Central memory CD8-positive, alpha-beta T cell (primary cell): ENCODE measurements around the gene NIPSNAP2.

Experiments used
- ATAC-seq: fragments of 150-1000 bp; cut with Tn5 transposase; replicated peaks from 2 replicates; pipeline ENCODE4 v1.10.0; 2022; ENCODE audit warnings: mild to moderate bottlenecking, moderate FRiP score, moderate number of reproducible peaks; ENCODE audit not compliant: poor library complexity, severe bottlenecking; ENCODE audit errors: extremely low read depth
- DNase-seq, 2 donors: peaks; one replicate each; pipeline ENCODE4 v3.0.0; 2021; ENCODE audit warnings: low spot score in 2 of 2
- H3K27ac Mint-ChIP-seq: one replicate; pipeline ENCODE4 v1.8.0; 2022; ENCODE audit warnings: low read depth, mild to moderate bottlenecking, moderate library complexity, mixed read lengths
- H3K27me3 Mint-ChIP-seq: one replicate; pipeline ENCODE4 v1.8.0; 2022; ENCODE audit warnings: mixed read lengths
- H3K36me3 Mint-ChIP-seq: one replicate; pipeline ENCODE4 v1.8.0; 2022; ENCODE audit warnings: mild to moderate bottlenecking, moderate library complexity, mixed read lengths; ENCODE audit not compliant: insufficient read depth
- H3K4me1 Mint-ChIP-seq: one replicate; pipeline ENCODE4 v1.8.0; 2022; ENCODE audit warnings: mixed read lengths
- H3K4me3 Mint-ChIP-seq: one replicate; pipeline ENCODE4 v1.8.0; 2022; ENCODE audit warnings: mild to moderate bottlenecking, moderate library complexity, mixed read lengths
- H3K9me3 Mint-ChIP-seq: one replicate; pipeline ENCODE4 v1.8.0; 2022; ENCODE audit warnings: mixed read lengths

Gene NIPSNAP2

GRCh38 chr7:55963584-55964168 is 709 bp upstream of the NIPSNAP2 start:
- DNase-seq = no peak
- H3K9me3 Mint-ChIP-seq = no peaks in the 10 kb centered on the region
- peak overlapping the region; percentile 70 for H3K4me3 Mint-ChIP-seq
- no peaks in the 10 kb centered on the region for H3K27me3 Mint-ChIP-seq
- no peak for ATAC-seq
- H3K27ac Mint-ChIP-seq = peak overlapping the region; percentile 92
- peaks cover 12% of the 10 kb centered on the region for H3K36me3 Mint-ChIP-seq
- peaks cover 11% of the 10 kb centered on the region for H3K4me1 Mint-ChIP-seq

- ATAC-seq = peak; percentile 38
- H3K4me1 Mint-ChIP-seq = peaks cover 25% of the 10 kb centered on the region
- no peak for DNase-seq
- H3K27me3 Mint-ChIP-seq = no peaks in the 10 kb centered on the region
- H3K4me3 Mint-ChIP-seq = peak overlapping the region; percentile 70
- H3K27ac Mint-ChIP-seq = peak overlapping the region; percentile 69
- peaks cover 14% of the 10 kb centered on the region for H3K36me3 Mint-ChIP-seq
- no peaks in the 10 kb centered on the region for H3K9me3 Mint-ChIP-seq
Measured at GRCh38 chr7:55965100-55965470, 700 bp downstream of the NIPSNAP2 start.

GRCh38 chr7:55965805-55966421 is 1.5 kb downstream of the NIPSNAP2 start:
- ATAC-seq (no peak), DNase-seq (no peak)
- peaks cover 14% of the 10 kb centered on the region for H3K36me3 Mint-ChIP-seq
- peak overlapping the region; percentile 70 for H3K4me3 Mint-ChIP-seq
- H3K4me1 Mint-ChIP-seq = peaks cover 34% of the 10 kb centered on the region
- no peaks in the 10 kb centered on the region for H3K27me3 Mint-ChIP-seq
- H3K9me3 Mint-ChIP-seq = no peaks in the 10 kb centered on the region
- no peak overlapping the region for H3K27ac Mint-ChIP-seq

- Mint-ChIP-seq H3K9me3 (no peaks in the 10 kb centered on the region), H3K27me3 (no peaks in the 10 kb centered on the region), H3K4me1 (peaks cover 40% of the 10 kb centered on the region), H3K36me3 (peaks cover 14% of the 10 kb centered on the region), H3K4me3 (no peak overlapping the region), H3K27ac (peak overlapping the region; percentile 47)
- no peak for DNase-seq
- ATAC-seq = no peak
Measured at GRCh38 chr7:55966851-55967250, 2.5 kb downstream of the NIPSNAP2 start.

- H3K27ac Mint-ChIP-seq = no peak overlapping the region
- H3K4me3 Mint-ChIP-seq = no peak overlapping the region
- no peaks in the 10 kb centered on the region for H3K9me3 Mint-ChIP-seq
- H3K36me3 Mint-ChIP-seq = peaks cover 9% of the 10 kb centered on the region
- no peaks in the 10 kb centered on the region for H3K27me3 Mint-ChIP-seq
- DNase-seq (no peak), ATAC-seq (no peak)
- peaks cover 29% of the 10 kb centered on the region for H3K4me1 Mint-ChIP-seq
Measured at GRCh38 chr7:55969391-55969790, 5.0 kb downstream of the NIPSNAP2 start.

- ATAC-seq (no peak), DNase-seq (no peak)
- H3K9me3 Mint-ChIP-seq = no peaks in the 10 kb centered on the region
- H3K4me1 Mint-ChIP-seq = peaks cover 40% of the 10 kb centered on the region
- H3K27ac Mint-ChIP-seq = peak overlapping the region; percentile 19
- no peaks in the 10 kb centered on the region for H3K27me3 Mint-ChIP-seq
- H3K36me3 Mint-ChIP-seq = peaks cover 7% of the 10 kb centered on the region
- H3K4me3 Mint-ChIP-seq = no peak overlapping the region
Measured at GRCh38 chr7:55970561-55970960, 6.2 kb downstream of the NIPSNAP2 start.

GRCh38 chr7:55970978-55971377 is 6.6 kb downstream of the NIPSNAP2 start:
- H3K36me3 Mint-ChIP-seq = peaks cover 7% of the 10 kb centered on the region
- H3K4me1 Mint-ChIP-seq = peaks cover 40% of the 10 kb centered on the region
- H3K27me3 Mint-ChIP-seq = no peaks in the 10 kb centered on the region
- DNase-seq (no peak), ATAC-seq (no peak)
- H3K27ac Mint-ChIP-seq = peak overlapping the region; percentile 19
- H3K4me3 Mint-ChIP-seq = no peak overlapping the region
- H3K9me3 Mint-ChIP-seq = no peaks in the 10 kb centered on the region

- Mint-ChIP-seq H3K4me1 (peaks cover 38% of the 10 kb centered on the region), H3K9me3 (no peaks in the 10 kb centered on the region), H3K27me3 (no peaks in the 10 kb centered on the region), H3K36me3 (peaks cover 13% of the 10 kb centered on the region), H3K4me3 (no peak overlapping the region), H3K27ac (no peak overlapping the region)
- no peak for ATAC-seq
- no peak for DNase-seq
Measured at GRCh38 chr7:55973747-55974250, 9.4 kb downstream of the NIPSNAP2 start.

GRCh38 chr7:55975988-55976633 is 11.7 kb downstream of the NIPSNAP2 start:
- H3K36me3 Mint-ChIP-seq = peaks cover 24% of the 10 kb centered on the region
- no peak for ATAC-seq
- no peak overlapping the region for H3K4me3 Mint-ChIP-seq
- peaks cover 15% of the 10 kb centered on the region for H3K4me1 Mint-ChIP-seq
- H3K27ac Mint-ChIP-seq = no peak overlapping the region
- H3K27me3 Mint-ChIP-seq = no peaks in the 10 kb centered on the region
- DNase-seq = no peak
- H3K9me3 Mint-ChIP-seq = no peaks in the 10 kb centered on the region

- H3K4me1 Mint-ChIP-seq = peaks cover 11% of the 10 kb centered on the region
- H3K4me3 Mint-ChIP-seq = no peak overlapping the region
- H3K27ac Mint-ChIP-seq = no peak overlapping the region
- no peaks in the 10 kb centered on the region for H3K9me3 Mint-ChIP-seq
- peaks cover 33% of the 10 kb centered on the region for H3K36me3 Mint-ChIP-seq
- no peak for DNase-seq
- no peak for ATAC-seq
- no peaks in the 10 kb centered on the region for H3K27me3 Mint-ChIP-seq
Measured at GRCh38 chr7:55977831-55978230, 13.4 kb downstream of the NIPSNAP2 start.

- peaks cover 46% of the 10 kb centered on the region for H3K36me3 Mint-ChIP-seq
- no peak overlapping the region for H3K4me3 Mint-ChIP-seq
- ATAC-seq = no peak
- no peaks in the 10 kb centered on the region for H3K27me3 Mint-ChIP-seq
- H3K4me1 Mint-ChIP-seq = peaks cover 3% of the 10 kb centered on the region
- H3K9me3 Mint-ChIP-seq = no peaks in the 10 kb centered on the region
- no peak overlapping the region for H3K27ac Mint-ChIP-seq
- no peak for DNase-seq
Measured at GRCh38 chr7:55980266-55980665, 15.9 kb downstream of the NIPSNAP2 start.

GRCh38 chr7:55983537-55983936 is 19.2 kb downstream of the NIPSNAP2 start:
- Mint-ChIP-seq H3K27me3 (no peaks in the 10 kb centered on the region), H3K27ac (no peak overlapping the region), H3K9me3 (no peaks in the 10 kb centered on the region), H3K36me3 (peaks cover 45% of the 10 kb centered on the region), H3K4me3 (no peak overlapping the region), H3K4me1 (no peaks in the 10 kb centered on the region)
- ATAC-seq (no peak), DNase-seq (no peak)

GRCh38 chr7:55992346-55992745 is 28.0 kb downstream of the NIPSNAP2 start:
- ATAC-seq = no peak
- no peaks in the 10 kb centered on the region for H3K4me1 Mint-ChIP-seq
- H3K4me3 Mint-ChIP-seq = no peak overlapping the region
- H3K27me3 Mint-ChIP-seq = no peaks in the 10 kb centered on the region
- H3K36me3 Mint-ChIP-seq = peaks cover 39% of the 10 kb centered on the region
- H3K27ac Mint-ChIP-seq = no peak overlapping the region
- H3K9me3 Mint-ChIP-seq = no peaks in the 10 kb centered on the region
- no peak for DNase-seq
